KOPT-K1 (cell line): ENCODE measurements around the gene HS3ST3A1.
"Not testable (repeated sequence)": the region's sequence is repeated elsewhere in the genome, so short reads cannot be mapped to it uniquely, and the experiment has no call there.

Source experiments
- H3K27ac ChIP-seq: fragments of 200-600 bp; sonication (generic); 2 replicates; pipeline ENCODE4 v1.5.1; 2016; ENCODE audit warnings: antibody characterized with exemption, mild to moderate bottlenecking, low read depth, low read length; ENCODE audit not compliant: poor library complexity, severe bottlenecking
- H3K36me3 ChIP-seq: fragments of 200-600 bp; sonication (generic); 2 replicates; pipeline ENCODE4 v1.5.1; 2017; ENCODE audit warnings: antibody characterized with exemption, mild to moderate bottlenecking, low read length, moderate library complexity; ENCODE audit not compliant: insufficient read depth
- H3K9me3 ChIP-seq: fragments of 200-600 bp; sonication (generic); 2 replicates; pipeline ENCODE4 v1.5.1; 2017; ENCODE audit warnings: antibody characterized with exemption, low read length, mild to moderate bottlenecking; ENCODE audit not compliant: insufficient read depth, poor library complexity, severe bottlenecking

HS3ST3A1 gene

GRCh38 chr17:13568582-13569397, 32.9 kb downstream of the HS3ST3A1 start:
- peaks cover 6% of the 10 kb centered on the region for H3K9me3 ChIP-seq
- no peaks in the 10 kb centered on the region for H3K36me3 ChIP-seq
- no peak overlapping the region for H3K27ac ChIP-seq

- Histone ChIP-seq H3K36me3 (no peaks in the 10 kb centered on the region), H3K27ac (no peak overlapping the region), H3K9me3 (no peaks in the 10 kb centered on the region)
These were observed 37.9 kb downstream of the HS3ST3A1 start for GRCh38 chr17:13563866-13564265.

GRCh38 chr17:13562271-13562800, 39.4 kb downstream of the HS3ST3A1 start:
- Histone ChIP-seq H3K36me3 (no peaks in the 10 kb centered on the region), H3K27ac (no peak overlapping the region)

DNA sequence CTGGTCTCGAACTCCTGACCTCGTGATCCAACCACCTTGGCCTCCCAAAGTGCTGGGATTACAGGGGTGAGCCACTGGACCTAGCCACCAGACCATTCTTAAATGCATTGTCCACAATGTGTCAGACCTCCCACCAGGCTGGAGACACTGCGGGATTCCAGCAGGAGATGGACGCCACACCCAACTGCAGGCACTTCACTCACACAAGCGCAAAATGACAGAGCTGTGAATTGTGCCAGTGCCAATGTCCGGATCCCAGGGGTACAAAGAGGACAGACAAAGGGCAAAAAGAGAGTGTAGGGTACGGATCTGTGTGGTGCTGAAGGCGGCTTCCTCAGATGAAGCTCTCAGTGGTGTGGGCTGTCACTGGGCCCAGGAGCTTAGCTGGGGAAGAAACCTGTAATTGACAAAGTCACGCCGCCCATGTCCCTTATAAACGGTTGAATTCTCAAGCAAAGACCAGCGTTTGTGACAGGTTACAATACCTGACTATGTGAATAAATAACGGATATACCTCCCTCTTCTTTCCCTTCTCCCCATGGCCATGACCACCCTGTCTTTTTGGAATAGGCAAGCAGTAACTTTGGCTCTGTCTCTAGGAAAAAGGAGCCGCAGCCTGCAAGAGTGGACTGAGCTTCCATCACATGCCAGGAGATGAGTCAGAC, 40.0 kb downstream of the HS3ST3A1 start:
- Histone ChIP-seq H3K9me3 (no peaks in the 10 kb centered on the region), H3K27ac (no peak overlapping the region), H3K36me3 (no peaks in the 10 kb centered on the region)

More at GRCh38 chr17:13562271-13562800, 39.4 kb downstream of the HS3ST3A1 start:
- no peaks in the 10 kb centered on the region for H3K9me3 ChIP-seq

GRCh38 chr17:13560935-13561334, 40.8 kb downstream of the HS3ST3A1 start:
- no peak overlapping the region for H3K27ac ChIP-seq
- no peaks in the 10 kb centered on the region for H3K36me3 ChIP-seq
- no peaks in the 10 kb centered on the region for H3K9me3 ChIP-seq

GRCh38 chr17:13558588-13558987, 43.1 kb downstream of the HS3ST3A1 start:
- Histone ChIP-seq H3K27ac (no peak overlapping the region), H3K9me3 (no peaks in the 10 kb centered on the region), H3K36me3 (no peaks in the 10 kb centered on the region)

- Histone ChIP-seq H3K36me3 (no peaks in the 10 kb centered on the region), H3K27ac (no peak overlapping the region), H3K9me3 (no peaks in the 10 kb centered on the region)
These were observed 44.7 kb downstream of the HS3ST3A1 start for GRCh38 chr17:13557077-13557476.

GRCh38 chr17:13554231-13554630, 47.5 kb downstream of the HS3ST3A1 start:
- no peaks in the 10 kb centered on the region for H3K36me3 ChIP-seq
- no peaks in the 10 kb centered on the region for H3K9me3 ChIP-seq
- H3K27ac ChIP-seq, result no peak overlapping the region

DNA sequence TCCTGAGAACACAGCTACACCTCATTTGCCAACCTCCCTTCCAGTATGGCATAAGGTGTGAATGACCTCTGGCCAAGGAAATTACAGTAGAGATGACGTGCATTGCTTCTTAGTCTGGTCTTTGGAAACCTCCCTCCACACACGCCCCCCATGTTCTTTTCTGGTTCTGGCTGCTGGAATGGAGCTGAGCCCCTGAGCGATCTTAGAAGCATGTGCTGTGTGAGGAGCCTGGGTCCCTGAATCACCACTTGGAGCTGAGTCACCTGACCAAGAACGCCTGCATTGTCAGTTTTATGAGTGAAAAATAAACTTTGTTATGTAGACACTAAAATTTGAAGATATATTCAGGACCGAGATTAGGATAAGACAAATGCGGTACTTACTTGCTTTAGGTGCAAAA, 51.4 kb downstream of the HS3ST3A1 start:
- H3K27ac ChIP-seq, result no peak overlapping the region
- no peaks in the 10 kb centered on the region for H3K9me3 ChIP-seq
- H3K36me3 ChIP-seq, result no peaks in the 10 kb centered on the region

GRCh38 chr17:13548576-13548975, 53.2 kb downstream of the HS3ST3A1 start:
- not testable (repeated sequence) for H3K27ac ChIP-seq, H3K9me3 ChIP-seq, H3K36me3 ChIP-seq

GRCh38 chr17:13546851-13547250, 54.9 kb downstream of the HS3ST3A1 start:
- Histone ChIP-seq H3K9me3 (no peaks in the 10 kb centered on the region), H3K36me3 (no peaks in the 10 kb centered on the region), H3K27ac (no peak overlapping the region)

- Histone ChIP-seq H3K27ac (no peak overlapping the region), H3K9me3 (no peaks in the 10 kb centered on the region)
These were observed 55.8 kb downstream of the HS3ST3A1 start for GRCh38 chr17:13545941-13546340.

GRCh38 chr17:13544765-13545164, 57.0 kb downstream of the HS3ST3A1 start:
- Histone ChIP-seq H3K36me3 (no peaks in the 10 kb centered on the region), H3K9me3 (no peaks in the 10 kb centered on the region), H3K27ac (no peak overlapping the region)

More at GRCh38 chr17:13545941-13546340, 55.8 kb downstream of the HS3ST3A1 start:
- H3K36me3 ChIP-seq, result no peaks in the 10 kb centered on the region

DNA sequence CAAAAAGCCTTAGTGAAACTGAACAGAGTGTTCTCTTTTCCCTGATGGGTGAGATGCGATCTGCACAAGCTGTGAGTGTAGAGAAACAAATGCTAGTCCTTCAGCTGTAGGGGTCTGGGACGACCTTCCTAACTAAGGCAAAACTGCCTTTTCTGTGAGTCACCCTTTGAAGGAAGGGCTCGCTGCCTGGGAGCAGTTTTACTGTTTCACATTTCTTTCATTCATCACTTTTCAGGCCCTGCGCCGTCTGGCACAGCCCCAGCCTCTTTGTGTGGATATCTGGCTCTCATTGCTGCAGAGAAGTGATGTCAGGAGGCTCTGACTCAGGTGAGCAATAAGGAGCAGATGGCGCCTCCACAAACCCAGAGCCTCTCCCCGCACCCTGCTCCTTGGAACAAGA, 57.4 kb downstream of the HS3ST3A1 start:
- Histone ChIP-seq H3K27ac (no peak overlapping the region), H3K9me3 (no peaks in the 10 kb centered on the region), H3K36me3 (no peaks in the 10 kb centered on the region)

DNA sequence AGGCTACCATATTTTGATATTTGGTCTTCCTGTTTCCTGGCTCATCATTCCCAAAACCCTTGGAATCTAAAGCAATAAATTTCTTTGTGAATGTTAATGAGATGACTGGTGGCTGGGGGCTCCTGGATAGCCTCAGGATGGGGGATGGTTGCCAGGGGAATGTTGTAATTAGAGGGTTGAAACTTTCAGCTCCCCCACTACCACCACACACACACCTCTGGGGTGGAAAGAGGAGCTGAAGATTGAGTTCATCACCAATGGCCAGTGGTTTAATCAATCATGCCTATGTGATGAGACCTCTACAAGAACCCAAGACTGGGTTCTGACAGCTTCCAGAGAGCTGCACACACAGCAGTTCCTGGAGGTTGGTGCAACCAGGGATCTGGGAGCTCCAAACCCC, 59.1 kb downstream of the HS3ST3A1 start:
- H3K36me3 ChIP-seq, result no peaks in the 10 kb centered on the region
- H3K9me3 ChIP-seq, result no peaks in the 10 kb centered on the region
- H3K27ac ChIP-seq, result no peak overlapping the region
